Upper lobe of right lung (tissue), 1 donor: ENCODE measurements around the gene ZBED6. TPM values are rescaled to one million over a fixed set of nuclear protein-coding genes. Genes with fewer than 3 reads are reported as not detected.
"Not testable (repeated sequence)": the region's sequence is repeated elsewhere in the genome, so short reads cannot be mapped to it uniquely, and the experiment has no call there.

ENCODE experiments used
- ATAC-seq: fragments of 200-7000 bp; cut with Tn5 transposase; one replicate; pipeline ENCODE4 v1.9.1; 2020; ENCODE audit warnings: mild to moderate bottlenecking, moderate library complexity
- DNase-seq: peaks from one replicate; pipeline ENCODE4 v3.0.0-alpha.2; 2020
- H3K27ac ChIP-seq: fragments of 200-600 bp; one replicate; pipeline ENCODE4 v1.8.0; 2022
- H3K27me3 ChIP-seq: fragments of 200-600 bp; one replicate; pipeline ENCODE4 v1.8.0; 2022; ENCODE audit warnings: mild to moderate bottlenecking
- H3K36me3 ChIP-seq: fragments of 200-600 bp; one replicate; pipeline ENCODE4 v1.8.0; 2022
- H3K4me1 ChIP-seq: fragments of 200-600 bp; one replicate; pipeline ENCODE4 v1.8.0; 2022
- H3K4me3 ChIP-seq: fragments of 200-600 bp; one replicate; pipeline ENCODE4 v1.8.0; 2022; ENCODE audit warnings: mild to moderate bottlenecking
- H3K9me3 ChIP-seq: fragments of 200-600 bp; one replicate; pipeline ENCODE4 v1.8.0; 2022
- intact Hi-C: fragments of 100-400 bp; cut with DNase I; formaldehyde crosslinking; loops from one replicate; pipeline ENCODE4 v1.11.0; 2022
- total RNA-seq: library from RNA; stranded (reverse); fragmentation: NEBNext Ultra II Directional; extraction: Animal tissue kit (Norgen Biotek cat#: 25700); gene quantifications from one replicate; pipeline ENCODE4 v1.2.1, GENCODE V29; 2021
- TF ChIP-seq, protein P1 (sequence below): fragments of 200-600 bp; IDR thresholded peaks from one replicate; pipeline ENCODE4 v1.8.0; 2022; ENCODE audit warnings: antibody characterized with exemption
- donor health status: DM: no; HTN: yes; CAD: no; lungs with severe emphysema.

The ZBED6 gene
- total RNA-seq, 1 donor from 2014 or later: 29.5 TPM

DNA sequence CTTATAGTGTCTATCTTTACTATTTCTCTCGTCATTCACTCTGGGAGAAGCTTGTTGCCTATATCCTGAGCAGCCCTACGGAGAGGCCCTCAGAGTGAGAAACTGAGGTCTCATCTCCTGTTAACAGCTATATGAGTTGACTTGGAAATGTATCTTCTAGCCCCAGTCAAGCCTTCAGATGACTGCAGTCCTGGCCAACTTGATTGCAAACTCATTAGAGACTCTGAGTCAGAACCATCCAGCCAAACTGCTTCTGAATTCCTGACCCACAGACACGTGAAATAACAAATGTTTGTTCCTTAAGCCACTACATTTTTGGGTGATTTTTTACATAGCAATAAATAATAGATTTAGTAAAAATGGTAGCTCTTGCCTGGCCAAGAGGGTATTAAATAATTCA is 3.9 kb upstream of the ZBED6 start:
- intact Hi-C loops: no loop called here
- ATAC-seq: no peak
- no peaks in the 10 kb centered on the region for H3K9me3 ChIP-seq
- H3K27ac ChIP-seq: no peak overlapping the region
- no peaks in the 10 kb centered on the region for H3K36me3 ChIP-seq
- H3K4me3 ChIP-seq: no peak overlapping the region
- H3K27me3 ChIP-seq: no peaks in the 10 kb centered on the region
- H3K4me1 ChIP-seq: peaks cover 4% of the 10 kb centered on the region
- no peak for DNase-seq
- TF ChIP-seq, protein P1, sequence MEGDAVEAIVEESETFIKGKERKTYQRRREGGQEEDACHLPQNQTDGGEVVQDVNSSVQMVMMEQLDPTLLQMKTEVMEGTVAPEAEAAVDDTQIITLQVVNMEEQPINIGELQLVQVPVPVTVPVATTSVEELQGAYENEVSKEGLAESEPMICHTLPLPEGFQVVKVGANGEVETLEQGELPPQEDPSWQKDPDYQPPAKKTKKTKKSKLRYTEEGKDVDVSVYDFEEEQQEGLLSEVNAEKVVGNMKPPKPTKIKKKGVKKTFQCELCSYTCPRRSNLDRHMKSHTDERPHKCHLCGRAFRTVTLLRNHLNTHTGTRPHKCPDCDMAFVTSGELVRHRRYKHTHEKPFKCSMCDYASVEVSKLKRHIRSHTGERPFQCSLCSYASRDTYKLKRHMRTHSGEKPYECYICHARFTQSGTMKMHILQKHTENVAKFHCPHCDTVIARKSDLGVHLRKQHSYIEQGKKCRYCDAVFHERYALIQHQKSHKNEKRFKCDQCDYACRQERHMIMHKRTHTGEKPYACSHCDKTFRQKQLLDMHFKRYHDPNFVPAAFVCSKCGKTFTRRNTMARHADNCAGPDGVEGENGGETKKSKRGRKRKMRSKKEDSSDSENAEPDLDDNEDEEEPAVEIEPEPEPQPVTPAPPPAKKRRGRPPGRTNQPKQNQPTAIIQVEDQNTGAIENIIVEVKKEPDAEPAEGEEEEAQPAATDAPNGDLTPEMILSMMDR: no peak

DNA sequence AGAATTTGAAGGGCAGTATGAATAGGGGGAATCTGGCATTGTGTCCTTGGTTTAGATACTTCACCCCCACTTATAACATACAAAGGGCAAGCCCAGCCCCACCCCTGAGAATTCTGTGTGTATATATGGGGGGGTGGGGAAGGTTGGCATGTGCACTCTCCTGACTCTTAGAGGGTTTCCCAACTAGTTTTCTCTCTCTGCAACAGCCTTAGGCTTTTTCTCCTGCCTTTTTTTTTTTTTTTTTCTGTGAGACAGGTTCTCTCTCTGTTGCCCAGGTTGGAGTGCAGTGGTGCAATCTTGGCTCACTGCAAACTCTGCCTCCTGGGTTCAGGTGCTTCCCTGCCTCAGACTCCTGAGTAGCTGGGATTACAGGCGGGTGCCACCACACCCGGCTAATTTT is 2.9 kb upstream of the ZBED6 start:
- Histone ChIP-seq H3K27ac (no peak overlapping the region), H3K4me3 (no peak overlapping the region), H3K27me3 (no peaks in the 10 kb centered on the region), H3K9me3 (no peaks in the 10 kb centered on the region), H3K4me1 (peaks cover 14% of the 10 kb centered on the region), H3K36me3 (no peaks in the 10 kb centered on the region)
- intact Hi-C loops: no loop called here
- no peak for DNase-seq
- TF ChIP-seq, protein P1: no peak
- ATAC-seq: no peak

GRCh38 chr1:203793561-203793960 is 1.9 kb upstream of the ZBED6 start:
- ATAC-seq, H3K27ac ChIP-seq, H3K9me3 ChIP-seq, intact Hi-C loops, H3K27me3 ChIP-seq, H3K36me3 ChIP-seq, H3K4me3 ChIP-seq, DNase-seq: not testable (repeated sequence)
- H3K4me1 ChIP-seq: peaks cover 25% of the 10 kb centered on the region

GRCh38 chr1:203794764-203795440 is 521 bp upstream of the ZBED6 start:
- H3K27ac ChIP-seq: peak overlapping the region; percentile 93

GRCh38 chr1:203796236-203796605 is 798 bp downstream of the ZBED6 start:
- DNase-seq: peak; percentile 66

More at GRCh38 chr1:203794764-203795440, 521 bp upstream of the ZBED6 start:
- no peaks in the 10 kb centered on the region for H3K9me3 ChIP-seq
- H3K4me3 ChIP-seq: peak overlapping the region; percentile 87
- ATAC-seq: no peak
- intact Hi-C loops: no loop called here
- no peak for DNase-seq
- peaks cover 37% of the 10 kb centered on the region for H3K4me1 ChIP-seq
- no peaks in the 10 kb centered on the region for H3K36me3 ChIP-seq
- H3K27me3 ChIP-seq: no peaks in the 10 kb centered on the region
- TF ChIP-seq, protein P1: no peak

GRCh38 chr1:203797216-203797615 is 1.8 kb downstream of the ZBED6 start:
- no peak for ATAC-seq
- Histone ChIP-seq H3K4me1 (peaks cover 48% of the 10 kb centered on the region), H3K36me3 (no peaks in the 10 kb centered on the region), H3K9me3 (no peaks in the 10 kb centered on the region), H3K27me3 (no peaks in the 10 kb centered on the region), H3K27ac (no peak overlapping the region), H3K4me3 (peak overlapping the region; percentile 87)
- TF ChIP-seq, protein P1: no peak
- DNase-seq: no peak
- intact Hi-C loops: no loop called here

More at GRCh38 chr1:203796236-203796605, 798 bp downstream of the ZBED6 start:
- H3K27me3 ChIP-seq: no peaks in the 10 kb centered on the region
- no peaks in the 10 kb centered on the region for H3K9me3 ChIP-seq
- TF ChIP-seq, protein P1: no peak
- no peaks in the 10 kb centered on the region for H3K36me3 ChIP-seq
- peak overlapping the region; percentile 93 for H3K27ac ChIP-seq
- H3K4me3 ChIP-seq: peak overlapping the region; percentile 87
- peaks cover 48% of the 10 kb centered on the region for H3K4me1 ChIP-seq
- ATAC-seq: peak; percentile 39
- intact Hi-C loops: no loop called here
